GM19023 (cell line): ENCODE data around the gene C19orf47.

Experiments
- ATAC-seq: cut with Tn5 transposase; IDR thresholded peaks from one replicate; pipeline ENCODE4 v1.9.1; 2021; ENCODE audit warnings: mild to moderate bottlenecking, moderate library complexity; ENCODE audit not compliant: unreplicated experiment

Gene C19orf47

GRCh38 chr19:40348125-40348913 lies at the start of gene C19orf47, which contains the start of gene PLD3:
TSS of gene C19orf47 (minus strand) at chr19:40348397. CDS start at chr19:40341857, 6,540 bp downstream.
TSS of gene PLD3 (plus strand) at chr19:40348695. CDS start at chr19:40366484, 17,789 bp downstream.
- ATAC-seq = peak; percentile 93

GRCh38 chr19:40397568-40397906 lies 49.3 kb upstream of the C19orf47 start:
- no peak for ATAC-seq

GRCh38 chr19:40396886-40397567 lies 48.8 kb upstream of the C19orf47 start:
- no peak for ATAC-seq

- no peak for ATAC-seq
Observed at GRCh38 chr19:40395956-40396355, 47.8 kb upstream of the C19orf47 start.

- no peak for ATAC-seq
Observed at GRCh38 chr19:40394816-40395210, 46.6 kb upstream of the C19orf47 start.

GRCh38 chr19:40393894-40394815 lies 46.0 kb upstream of the C19orf47 start:
- no peak for ATAC-seq

GRCh38 chr19:40392894-40393517 lies 44.8 kb upstream of the C19orf47 start:
- no peak for ATAC-seq

GRCh38 chr19:40392123-40392522 lies 43.9 kb upstream of the C19orf47 start:
- ATAC-seq = no peak

GRCh38 chr19:40390084-40390742 lies 42.0 kb upstream of the C19orf47 start, which contains the start of gene HIPK4:
TSS of gene HIPK4 (minus strand) at chr19:40390181. CDS start at chr19:40389902, 279 bp downstream.
- ATAC-seq = no peak

GRCh38 chr19:40389404-40390083 lies 41.3 kb upstream of the C19orf47 start:
- no peak for ATAC-seq

- no peak for ATAC-seq
Observed at GRCh38 chr19:40388481-40388880, 40.3 kb upstream of the C19orf47 start.

- ATAC-seq = no peak
Observed at GRCh38 chr19:40387155-40387554, 39.0 kb upstream of the C19orf47 start.

- ATAC-seq = no peak
Observed at GRCh38 chr19:40383668-40384248, 35.6 kb upstream of the C19orf47 start.

- no peak for ATAC-seq
Observed at GRCh38 chr19:40381321-40381720, 33.1 kb upstream of the C19orf47 start.

- no peak for ATAC-seq
Observed at GRCh38 chr19:40380199-40381037, 32.2 kb upstream of the C19orf47 start.

GRCh38 chr19:40379446-40380198 lies 31.4 kb upstream of the C19orf47 start:
- ATAC-seq = no peak

GRCh38 chr19:40378509-40378908 lies 30.3 kb upstream of the C19orf47 start:
- no peak for ATAC-seq
